GM18519 (cell line): Measurements from ENCODE around the gene MYO7B.

Experiments used
- ATAC-seq: cut with Tn5 transposase; IDR thresholded peaks from one replicate; pipeline ENCODE4 v1.9.1; 2021; ENCODE audit warnings: mild to moderate bottlenecking, moderate library complexity; ENCODE audit not compliant: unreplicated experiment, low FRiP score

MYO7B gene

DNA sequence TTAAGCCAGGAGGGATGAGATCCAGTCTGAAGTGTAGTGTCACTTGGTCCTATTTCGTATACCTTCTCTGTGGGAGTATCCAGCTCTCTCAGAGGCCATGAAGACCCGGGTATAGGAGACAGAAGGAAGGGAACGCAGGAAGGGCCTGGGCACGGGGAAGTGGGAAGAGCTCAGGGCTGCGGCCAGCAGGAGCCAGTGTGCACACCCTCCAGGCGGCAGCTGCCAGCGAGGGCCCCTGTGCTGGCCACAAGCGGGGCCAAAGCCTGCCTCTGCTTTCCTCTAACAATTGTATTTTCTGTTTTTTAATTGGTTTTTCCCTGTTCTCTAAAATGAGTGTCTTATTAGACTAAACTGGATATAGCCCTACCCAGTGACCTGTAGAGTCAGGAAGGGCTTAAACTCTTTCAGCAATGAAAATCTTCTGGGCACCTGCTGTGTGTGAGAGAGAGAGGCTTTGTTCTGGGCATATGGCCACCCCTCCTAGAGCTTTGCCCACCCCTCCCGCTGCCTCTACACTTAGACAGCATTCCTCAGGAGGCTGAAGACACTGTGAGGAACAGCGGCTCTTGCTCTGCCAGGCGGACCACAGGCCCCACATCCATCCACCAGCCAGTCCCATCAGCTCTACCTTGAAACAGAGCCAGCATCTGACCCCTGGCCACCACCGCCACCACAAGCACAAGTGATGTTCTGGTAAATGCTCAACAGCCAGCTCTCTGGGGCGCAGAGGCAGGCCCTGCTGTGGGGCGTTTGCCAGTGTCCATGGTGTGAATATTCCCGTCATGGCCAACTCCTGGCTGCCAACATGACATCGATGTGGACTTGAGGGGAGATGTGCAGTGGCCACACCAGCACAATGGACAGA is 120.0 kb downstream of the MYO7B start:
- ATAC-seq = no peak

DNA sequence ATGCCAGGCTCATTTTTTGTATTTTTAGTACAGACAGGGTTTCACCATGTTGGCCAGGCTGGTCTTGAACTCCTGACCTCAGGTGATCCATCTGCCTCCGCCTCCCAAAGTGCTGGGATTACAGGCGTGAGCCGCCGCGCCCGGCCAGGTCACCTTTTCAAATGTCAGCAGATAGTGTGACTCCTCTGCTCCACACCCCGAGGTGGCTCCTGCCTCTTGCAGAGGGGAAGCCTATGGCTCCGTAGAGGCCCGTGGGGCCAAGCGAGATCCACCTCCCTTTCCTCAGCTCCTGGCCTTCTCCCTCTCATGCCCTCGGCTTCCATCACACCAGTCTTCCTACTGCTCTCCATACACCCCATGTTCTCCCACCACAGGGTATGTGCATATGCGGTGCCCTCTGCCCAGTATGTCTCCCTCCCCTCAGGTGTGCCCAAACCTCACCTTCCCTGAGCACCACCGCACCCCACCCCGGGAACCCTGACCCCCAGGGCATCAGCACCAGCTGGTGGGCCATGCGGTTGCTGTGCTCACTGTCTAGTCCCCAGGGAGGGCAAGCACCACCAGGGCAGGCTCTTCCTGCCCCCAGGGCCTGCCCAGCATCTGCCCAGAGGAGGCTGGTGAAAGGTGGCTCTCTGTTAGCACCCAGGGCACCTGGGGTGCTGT is 121.2 kb downstream of the MYO7B start:
- no peak for ATAC-seq

DNA sequence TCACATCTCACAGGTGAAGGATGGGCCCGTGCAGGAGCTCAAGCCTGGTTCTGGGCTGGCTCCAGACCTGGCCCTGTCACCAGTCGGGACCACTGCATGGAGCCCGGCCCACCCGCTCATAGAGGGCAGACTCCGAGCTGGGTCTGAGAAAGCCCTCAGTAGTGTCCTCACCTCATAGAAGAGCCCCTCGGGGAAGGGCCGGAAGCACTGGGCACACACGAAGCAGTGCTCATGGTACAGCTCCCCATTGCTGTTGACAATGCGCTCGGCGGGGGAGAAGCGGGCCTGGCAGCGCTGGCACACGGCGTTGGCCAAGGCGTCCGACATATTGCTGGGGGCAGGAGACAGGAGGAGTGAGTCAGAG is 121.7 kb downstream of the MYO7B start:
- ATAC-seq = no peak

DNA sequence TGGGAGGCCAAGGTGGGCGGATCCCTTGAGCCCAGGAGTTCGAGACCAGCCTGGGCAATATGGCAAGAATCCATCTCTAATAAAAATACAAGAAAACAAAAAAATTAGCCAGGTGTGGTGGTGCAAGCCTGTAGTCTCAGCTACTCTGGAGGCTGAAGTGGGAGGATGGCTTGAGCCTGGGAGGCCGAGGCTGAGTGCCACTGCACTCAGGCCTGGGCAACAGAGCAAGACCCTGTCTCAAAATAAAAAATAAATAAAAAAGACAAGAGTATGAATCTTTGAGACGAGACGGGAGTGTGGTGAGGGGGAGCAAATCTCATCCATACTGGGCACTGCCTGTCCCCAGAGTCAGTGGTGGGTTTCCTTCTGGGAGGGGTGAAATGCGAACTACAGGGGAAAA is 122.7 kb downstream of the MYO7B start:
- no peak for ATAC-seq

DNA sequence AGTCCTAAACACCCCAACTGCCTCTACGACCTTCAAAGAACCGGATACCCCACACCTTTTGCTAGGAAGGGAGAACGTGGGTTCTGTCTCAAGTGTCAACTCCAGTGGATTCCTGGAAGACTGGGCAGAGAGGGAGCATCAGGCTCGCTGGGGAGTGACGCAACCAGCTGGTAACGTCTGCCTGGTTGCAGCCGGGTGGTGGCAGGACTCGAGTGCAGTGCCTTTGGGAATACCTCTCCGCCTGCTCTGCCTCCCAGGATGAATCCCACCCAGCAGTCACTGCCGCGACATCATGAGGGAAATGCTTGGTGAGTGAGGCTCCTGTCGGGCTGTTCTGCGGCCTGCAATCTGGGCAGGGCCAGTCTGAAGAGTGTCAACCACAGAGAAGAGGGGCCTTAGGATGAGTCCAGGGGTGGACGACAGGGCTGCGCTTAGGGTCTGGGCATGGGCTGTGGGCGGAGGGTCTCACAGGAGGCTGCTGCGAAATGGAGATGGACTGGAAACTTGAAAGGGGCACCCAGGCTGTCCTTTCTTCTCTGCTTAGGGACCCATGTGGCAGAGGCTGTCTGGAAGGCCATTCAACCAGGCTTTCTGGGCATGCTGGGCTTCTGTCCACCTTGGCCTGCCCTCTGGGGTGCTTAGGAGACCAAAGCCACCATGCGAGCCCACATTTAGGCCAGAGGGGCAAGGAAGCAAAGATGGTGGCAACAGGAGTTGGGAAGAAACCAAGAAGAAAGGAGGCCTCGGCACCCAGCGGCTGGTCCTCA is 123.3 kb downstream of the MYO7B start:
- ATAC-seq = no peak

DNA sequence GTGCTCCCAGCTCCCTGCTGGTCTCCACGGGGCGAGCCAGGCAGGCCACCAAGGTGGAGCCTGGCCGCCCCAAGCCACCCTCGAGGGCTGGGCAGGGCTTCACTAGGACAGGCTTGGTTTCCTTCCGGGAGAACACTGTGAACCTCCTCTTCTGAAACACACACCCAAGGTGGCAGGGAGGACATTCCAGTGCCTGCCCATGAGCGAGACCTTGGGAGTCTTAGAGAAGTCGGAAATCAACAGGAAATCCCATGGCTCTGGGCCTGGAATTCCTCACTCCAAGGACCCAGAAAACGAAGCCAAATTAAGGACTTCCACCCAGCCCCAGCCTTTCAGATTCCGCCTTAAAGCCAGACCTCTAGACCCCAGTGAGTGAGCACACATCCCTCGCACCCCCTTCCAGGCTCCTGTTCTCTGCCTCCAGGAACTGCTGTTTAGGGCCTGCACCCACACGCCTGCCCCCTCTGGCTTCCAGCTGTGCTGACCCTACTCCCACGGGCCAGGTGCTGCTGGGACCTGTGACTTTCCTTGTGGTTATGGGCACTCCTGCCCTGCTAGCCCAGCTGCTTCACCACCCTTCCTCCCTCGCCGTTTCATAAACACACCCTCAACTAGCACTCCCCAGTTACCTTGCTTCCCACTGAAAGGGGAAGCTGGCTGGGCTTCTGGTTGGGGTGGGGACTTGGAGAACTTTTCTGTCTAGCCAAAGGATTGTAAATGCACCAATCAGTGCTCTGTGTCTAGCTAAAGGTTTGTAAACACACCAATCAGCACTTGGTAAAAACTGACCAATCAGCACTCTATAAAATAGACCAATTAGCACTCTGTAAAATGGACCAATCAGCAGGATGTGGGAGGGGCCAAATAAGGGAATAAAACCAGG is 124.2 kb downstream of the MYO7B start:
- no peak for ATAC-seq

DNA sequence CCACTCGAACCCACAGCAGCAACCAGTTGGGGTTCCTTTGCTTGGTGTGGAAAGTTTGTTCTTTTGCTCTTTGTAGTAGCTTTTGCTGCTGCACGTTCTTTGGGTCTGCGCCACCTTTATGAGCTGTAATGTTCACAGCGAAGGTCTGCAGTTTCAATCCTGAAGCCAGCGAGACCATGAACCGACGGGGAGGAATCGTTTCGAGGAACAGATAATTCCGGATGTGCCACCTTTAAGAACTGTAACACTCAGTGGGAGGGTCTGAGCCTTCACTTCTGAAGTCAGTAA is 124.8 kb downstream of the MYO7B start:
- ATAC-seq = no peak

DNA sequence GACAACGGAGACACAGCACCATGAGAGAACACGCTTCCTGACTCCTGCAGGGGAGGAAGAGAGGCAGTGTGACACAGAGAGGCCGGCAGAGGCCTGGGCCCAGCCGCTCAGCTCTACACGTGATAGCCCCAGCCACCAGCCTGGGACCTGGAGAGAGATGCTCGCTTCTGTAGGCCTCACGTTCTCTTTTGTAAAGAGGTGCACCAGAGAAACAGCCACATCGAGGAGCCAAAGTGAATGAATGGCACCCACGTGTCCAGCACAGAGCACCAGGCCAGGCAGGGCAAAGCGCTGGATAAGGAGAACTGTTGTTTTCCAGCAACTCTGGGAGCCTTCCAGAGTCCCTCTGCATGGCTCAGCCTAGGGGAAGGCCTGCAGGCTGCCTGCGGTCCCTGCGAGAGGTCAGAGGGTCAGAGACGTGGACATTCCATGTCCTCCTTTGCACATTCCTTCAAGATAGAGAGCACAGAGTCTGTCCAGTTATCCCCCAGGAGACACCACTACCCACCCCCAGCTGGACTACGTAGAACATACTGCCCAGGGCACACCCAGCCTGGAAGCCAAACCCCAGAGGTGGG is 125.7 kb downstream of the MYO7B start:
- no peak for ATAC-seq

DNA sequence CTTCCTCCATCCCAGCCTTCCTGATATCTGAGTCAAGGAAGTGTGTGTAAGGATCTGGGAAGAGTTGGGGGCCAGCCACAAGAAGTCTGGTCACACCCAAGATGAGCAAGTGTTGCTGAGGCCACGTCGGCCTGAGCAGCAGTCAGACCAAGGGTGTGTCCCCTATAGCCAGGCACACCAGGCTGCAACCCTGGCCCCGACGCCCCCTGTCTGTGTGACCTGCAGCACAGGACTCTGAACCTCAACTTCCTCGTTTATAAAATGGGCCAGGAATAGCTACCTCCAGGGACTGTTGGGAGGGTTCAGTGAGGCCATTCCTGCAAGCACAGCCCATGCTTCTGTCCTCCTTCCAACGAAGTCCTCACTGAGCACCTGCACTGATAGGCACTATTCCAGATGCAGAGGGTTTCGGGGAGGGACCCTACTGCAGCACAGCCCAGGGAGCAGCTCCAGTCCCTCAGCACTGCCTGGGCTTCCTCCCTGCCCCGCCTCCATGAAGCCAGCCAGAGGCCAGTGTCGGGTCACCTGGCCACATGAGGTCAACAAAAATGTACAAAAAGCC is 126.5 kb downstream of the MYO7B start:
- ATAC-seq = no peak

DNA sequence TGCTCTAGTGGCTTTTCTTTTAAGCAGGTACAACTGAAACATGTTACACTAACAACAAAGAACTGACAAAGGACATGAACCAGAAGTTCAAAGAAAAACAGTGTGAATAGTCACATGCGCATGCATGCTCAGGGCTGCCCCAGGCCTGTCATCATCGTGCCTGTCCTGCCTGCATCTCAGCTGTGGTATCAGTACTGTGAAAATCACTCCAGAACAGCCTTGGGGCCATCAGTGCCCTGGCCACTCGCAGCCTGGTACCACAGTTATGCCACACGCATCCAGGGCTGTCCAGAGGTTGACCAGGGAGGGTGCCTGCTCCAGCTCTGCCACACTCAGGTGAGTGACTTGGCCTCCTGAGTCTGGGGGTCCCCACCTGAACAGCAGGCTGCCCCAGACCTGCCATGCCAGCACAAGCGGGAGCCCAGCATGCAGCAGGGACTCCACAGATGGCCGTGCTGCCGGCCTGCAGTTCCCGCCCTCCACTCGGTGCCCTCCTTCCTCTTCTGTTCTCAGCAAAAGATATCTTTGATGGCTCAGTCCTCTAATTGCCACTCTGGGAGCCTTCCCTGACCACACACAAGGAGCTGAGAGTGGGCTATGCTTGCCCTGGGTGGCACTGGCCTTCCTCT is 127.6 kb downstream of the MYO7B start:
- ATAC-seq = no peak

DNA sequence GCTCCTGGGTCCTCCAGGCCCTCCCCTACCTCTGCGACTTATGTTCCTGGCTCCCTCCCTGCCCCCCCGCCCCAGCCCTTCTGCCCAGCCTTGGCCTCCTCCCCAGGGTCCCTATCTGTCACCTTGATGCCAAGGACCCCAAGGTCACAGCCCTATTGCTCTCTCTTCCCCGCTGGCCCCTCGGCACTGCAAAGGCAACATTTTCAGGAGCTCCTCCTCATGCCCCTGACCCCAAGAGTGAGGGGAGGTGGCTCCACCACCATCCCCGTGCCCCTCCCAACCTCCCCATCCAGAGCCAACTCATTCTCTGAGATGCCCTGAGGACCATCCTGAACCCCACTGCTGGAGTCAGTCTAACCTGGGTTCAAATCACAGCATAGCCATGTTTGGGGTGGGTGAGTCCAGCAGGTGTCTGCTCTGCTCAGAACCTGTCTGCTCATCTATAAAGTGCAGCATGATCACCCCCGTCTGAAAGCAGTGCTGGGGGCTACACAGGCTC is 128.1 kb downstream of the MYO7B start:
- ATAC-seq = no peak

DNA sequence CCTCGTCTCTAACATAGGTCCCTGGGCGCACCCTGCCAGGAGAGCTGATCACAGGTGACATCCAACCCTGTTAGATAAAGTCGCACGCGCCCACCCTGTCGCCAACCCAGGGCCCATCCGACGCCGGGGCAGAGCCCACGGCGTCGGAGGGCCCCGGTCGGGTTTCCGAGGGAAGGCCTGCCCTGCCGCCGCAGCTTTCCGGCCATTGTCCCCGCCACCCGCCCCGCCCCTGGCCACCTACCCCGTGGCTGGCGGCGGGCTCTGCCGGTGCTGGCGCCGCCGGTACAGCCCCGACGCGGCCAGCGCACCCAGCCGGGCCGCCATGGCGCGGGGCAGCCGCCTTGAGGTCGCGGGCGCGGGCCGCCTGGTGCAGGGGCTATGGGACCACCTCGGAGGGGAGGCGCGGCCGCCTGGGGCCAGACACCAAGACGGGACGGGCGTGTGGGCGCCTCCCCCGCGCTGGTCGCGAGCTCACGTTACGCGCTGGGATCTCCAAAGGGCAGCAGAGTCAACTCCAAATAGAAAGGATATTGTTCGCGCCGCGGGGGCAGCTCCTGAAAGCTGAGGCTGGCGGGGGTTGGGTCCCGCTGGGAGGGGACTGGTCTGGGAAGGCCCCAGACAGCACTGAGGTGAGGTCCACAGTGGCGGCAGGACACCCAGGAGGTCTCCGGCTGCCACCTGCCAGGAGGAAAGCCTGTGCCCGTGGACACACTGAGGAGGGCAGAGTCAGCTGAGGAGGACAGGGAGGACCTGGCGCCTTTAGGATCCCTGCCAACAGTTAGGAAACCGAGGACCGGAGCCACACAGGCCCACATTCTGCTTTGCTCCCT is 128.8 kb downstream of the MYO7B start:
- no peak for ATAC-seq

DNA sequence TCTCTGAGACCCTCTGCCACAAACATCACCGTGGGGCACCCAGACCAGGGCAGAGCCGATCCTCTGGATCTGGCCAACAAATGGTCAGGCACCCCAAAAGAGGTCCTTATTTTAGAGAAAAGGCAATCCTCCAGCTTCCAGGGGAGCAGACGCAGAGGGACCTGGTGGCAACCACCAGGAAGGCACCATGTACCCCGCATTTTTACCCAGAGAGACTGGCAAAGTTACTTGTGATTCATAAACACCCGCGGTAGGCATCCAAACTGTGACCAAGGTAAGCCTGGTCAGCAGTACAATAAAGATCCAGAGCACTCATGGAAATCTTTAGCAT is 129.4 kb downstream of the MYO7B start:
- ATAC-seq = no peak

DNA sequence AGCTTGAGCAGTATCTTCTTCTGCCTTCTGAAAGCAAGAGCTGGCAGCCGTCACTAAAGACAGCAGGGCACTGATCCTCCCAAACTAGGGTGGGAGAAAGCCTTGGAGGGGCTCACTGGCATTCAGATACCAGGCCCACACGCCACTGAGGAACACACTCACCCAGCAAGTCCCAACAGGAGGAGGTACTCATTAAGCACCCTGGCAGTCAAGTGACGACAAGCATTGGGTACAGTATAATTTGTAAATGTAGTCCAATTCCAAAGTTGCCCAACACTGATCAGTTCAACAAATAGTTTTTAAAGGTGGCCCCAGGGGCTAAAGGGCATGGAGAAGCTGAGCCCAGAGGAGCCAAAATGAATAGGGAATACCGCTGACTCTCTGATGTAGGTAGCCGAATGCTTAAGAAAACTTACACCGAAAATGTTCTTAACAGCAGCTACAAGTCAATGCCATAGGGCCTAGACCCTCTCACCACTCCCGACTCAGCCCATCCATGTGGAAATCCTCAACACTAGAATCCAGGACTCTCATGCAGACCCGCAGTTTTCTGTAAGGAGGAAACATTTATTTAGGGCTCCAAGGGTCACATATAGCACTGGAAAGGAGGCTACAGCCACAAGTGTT is 129.9 kb downstream of the MYO7B start:
- ATAC-seq = no peak

DNA sequence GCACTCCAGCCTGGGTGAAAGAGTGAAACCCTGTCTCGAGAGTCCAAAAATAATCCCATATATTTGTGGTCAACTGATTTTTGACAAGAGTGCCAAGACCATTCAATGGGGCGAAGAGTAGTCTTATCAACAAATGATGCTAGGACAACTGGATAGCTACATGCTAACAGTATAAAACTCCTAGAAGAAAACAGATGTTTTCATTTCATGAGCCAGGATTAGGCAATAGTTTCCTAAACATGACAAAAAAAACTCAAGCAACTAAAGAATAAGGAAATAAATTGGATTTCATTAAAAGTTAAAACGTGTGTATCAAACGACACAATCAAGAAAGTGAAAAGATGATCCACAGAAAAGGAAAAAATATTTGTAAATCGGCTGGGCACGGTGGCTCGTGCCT is 133.6 kb downstream of the MYO7B start:
- no peak for ATAC-seq

DNA sequence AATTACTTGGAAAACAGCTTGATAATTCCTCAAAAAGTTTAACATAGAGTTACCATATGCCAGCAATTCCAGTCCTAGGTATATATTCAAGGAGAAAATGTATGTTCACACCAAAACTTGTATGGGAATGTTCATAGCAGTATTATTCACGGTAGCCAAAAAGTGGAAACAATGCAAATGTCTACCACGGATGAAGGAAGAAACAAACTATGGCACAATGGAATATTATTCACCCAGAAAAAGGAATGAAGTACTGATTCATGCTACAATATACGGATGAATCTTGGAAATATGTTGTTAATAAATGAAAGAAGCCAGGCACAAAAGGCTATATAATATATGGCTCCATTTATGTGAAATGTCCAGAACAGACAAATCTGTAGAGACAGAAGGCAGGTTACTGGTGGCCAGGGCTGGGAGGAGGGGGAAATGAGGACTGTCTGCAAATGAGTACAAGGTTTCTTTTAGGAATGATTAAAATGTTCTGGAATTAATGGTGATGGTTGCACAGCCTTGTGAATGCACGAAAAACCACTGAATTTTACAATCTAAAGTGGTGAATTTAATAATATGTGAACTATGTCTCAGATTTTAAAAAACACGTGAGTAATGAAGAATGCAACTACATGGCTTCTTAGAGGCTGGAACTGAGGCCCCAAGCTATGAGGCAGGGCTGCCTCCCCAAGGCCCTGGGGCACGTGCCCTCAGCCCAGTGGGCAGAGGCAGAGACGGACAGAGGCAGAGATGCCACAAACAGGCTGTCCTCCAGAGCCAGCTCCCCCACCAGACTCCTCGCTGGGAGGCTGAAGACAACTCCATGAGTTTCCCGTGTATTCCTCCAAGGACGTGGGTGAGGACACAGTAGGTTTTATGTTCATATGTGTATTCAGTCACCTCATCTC is 134.8 kb downstream of the MYO7B start:
- no peak for ATAC-seq

DNA sequence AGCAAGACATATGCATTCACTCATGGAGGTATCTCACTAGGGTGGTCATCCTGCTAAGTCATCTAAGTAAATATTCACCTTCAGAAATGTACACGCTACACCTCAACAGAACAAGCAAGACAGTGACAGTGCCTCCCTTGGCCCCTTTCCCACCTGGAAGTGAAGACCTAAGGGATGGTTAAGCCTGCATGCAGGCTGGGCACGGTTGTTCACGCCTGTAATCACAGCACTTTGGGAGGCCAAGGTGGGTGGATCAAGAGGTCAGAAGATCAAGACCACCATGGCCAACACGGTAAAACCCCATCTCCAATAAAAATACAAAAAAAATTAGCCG is 135.4 kb downstream of the MYO7B start:
- ATAC-seq = no peak
